DND-41 (cell line): ENCODE measurements around the gene AKT3.
"Not testable (repeated sequence)": the region's sequence is repeated elsewhere in the genome, so short reads cannot be mapped to it uniquely, and the experiment has no call there.

Source experiments
- EZH2 ChIP-seq: IDR thresholded peaks from 3 replicates; pipeline ENCODE4 v1.6.1; 2012; ENCODE audit warnings: borderline replicate concordance, low read depth, mild to moderate bottlenecking, moderate library complexity, low read length, inconsistent platforms; ENCODE audit not compliant: severe bottlenecking
- TF ChIP-seq, protein P1 (sequence below): IDR thresholded peaks from 2 replicates; pipeline ENCODE4 v1.5.1; 2012; ENCODE audit warnings: borderline replicate concordance, low read length, moderate library complexity, mild to moderate bottlenecking; ENCODE audit not compliant: poor library complexity, severe bottlenecking; ENCODE audit errors: extremely low read depth

- TF ChIP-seq, protein P1, sequence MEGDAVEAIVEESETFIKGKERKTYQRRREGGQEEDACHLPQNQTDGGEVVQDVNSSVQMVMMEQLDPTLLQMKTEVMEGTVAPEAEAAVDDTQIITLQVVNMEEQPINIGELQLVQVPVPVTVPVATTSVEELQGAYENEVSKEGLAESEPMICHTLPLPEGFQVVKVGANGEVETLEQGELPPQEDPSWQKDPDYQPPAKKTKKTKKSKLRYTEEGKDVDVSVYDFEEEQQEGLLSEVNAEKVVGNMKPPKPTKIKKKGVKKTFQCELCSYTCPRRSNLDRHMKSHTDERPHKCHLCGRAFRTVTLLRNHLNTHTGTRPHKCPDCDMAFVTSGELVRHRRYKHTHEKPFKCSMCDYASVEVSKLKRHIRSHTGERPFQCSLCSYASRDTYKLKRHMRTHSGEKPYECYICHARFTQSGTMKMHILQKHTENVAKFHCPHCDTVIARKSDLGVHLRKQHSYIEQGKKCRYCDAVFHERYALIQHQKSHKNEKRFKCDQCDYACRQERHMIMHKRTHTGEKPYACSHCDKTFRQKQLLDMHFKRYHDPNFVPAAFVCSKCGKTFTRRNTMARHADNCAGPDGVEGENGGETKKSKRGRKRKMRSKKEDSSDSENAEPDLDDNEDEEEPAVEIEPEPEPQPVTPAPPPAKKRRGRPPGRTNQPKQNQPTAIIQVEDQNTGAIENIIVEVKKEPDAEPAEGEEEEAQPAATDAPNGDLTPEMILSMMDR = not testable (repeated sequence)
- TF ChIP-seq EZH2 = not testable (repeated sequence)
Measured at GRCh38 chr1:243662169-243662568, 187.9 kb downstream of the AKT3 start.
